SIG-M5 (cell line): ENCODE results near the gene MICAL3.

Experiments used
- DNase-seq: peaks from one replicate; lab custom pipeline; 2025; lab: John Stamatoyannopoulos, UW

Gene MICAL3

GRCh38 chr22:17974087-17974486, 50.3 kb downstream of the MICAL3 start:
- DNase-seq = no peak

DNA sequence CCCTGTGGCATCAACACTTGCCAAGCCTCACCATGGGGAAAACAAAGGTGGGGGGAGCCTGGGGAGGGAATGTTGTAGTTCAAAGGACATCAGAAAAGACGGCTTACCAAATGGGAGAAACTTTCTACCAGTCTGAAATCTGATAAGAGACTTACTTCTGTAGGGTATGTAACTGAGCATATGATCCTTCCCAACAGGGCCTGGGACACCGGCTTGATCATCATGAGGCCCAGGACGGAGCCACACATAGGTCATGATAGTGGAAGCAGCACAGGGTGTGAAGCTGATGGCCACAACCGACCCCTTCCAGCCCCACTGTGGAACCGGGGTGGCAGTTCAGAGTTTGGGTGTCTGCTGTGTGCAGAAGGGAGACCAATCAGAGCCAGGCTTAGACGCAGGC, 51.1 kb downstream of the MICAL3 start:
- no peak for DNase-seq

GRCh38 chr22:17972385-17973191, 51.8 kb downstream of the MICAL3 start:
- no peak for DNase-seq

GRCh38 chr22:17971711-17972110, 52.6 kb downstream of the MICAL3 start:
- DNase-seq = no peak

DNA sequence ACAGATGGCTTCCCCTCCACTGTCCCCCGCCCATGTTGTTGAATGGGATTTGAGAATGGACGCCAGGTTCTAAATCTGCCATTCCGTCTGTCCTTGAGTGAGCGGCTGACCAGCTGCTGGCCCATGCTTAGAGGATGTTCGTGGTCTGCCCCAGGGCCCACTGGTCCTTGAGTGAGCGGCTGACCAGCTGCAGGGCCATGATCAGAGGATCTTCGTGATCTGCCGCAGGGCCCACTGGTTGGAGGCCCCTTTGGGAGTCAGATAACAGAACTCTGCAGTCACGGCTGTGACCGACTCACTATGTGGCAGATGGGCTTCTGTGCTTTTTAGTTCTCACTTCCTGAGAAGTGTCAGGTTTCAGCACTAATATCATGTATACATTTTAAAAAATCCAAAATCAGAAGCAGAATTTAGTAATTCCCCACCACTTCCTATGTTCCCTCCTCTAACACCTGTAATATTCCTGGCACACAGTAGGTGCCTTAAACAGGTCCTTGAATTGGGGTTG, 54.1 kb downstream of the MICAL3 start:
- DNase-seq = no peak

DNA sequence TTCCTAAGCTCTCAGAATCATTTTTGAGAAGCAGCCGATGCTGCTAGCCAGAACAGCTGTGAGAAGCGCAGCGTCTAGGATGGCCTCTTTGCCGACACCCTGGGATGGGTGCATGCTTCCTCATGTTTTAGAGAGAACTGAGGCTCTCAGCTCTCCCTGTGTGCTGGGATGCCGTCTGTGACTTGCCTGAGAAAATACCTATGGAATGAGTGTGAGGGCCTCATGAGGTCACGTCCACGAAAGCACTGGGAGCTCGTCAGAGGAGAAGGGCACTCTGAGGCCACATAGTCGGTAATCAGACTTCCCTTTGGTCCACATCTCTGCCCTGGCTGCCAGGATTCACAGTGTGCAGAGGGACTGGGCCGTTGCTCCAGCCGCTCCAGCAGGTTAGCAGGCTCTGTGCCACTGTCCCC, 54.7 kb downstream of the MICAL3 start:
- no peak for DNase-seq

DNA sequence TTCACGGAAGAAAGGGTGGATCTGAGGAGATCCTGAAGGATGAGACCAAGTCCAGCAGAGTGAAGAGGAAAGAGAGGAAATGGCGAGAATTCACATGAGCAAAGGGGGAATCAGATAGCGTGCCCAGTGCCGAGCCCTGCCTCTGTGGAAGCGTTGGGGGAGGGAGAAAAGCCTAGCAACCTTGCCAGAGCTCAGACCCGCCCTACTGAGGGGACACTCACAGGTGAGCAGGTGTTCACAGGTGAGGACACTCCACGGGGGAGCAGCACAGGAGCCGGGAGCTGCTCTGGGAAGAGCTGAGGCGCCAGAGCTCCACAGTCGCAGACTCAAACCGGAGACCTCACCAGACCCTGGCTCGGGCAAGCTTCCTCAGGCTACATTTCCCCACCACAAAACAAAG, 56.2 kb downstream of the MICAL3 start:
- no peak for DNase-seq

- DNase-seq = no peak
Observed at GRCh38 chr22:17966403-17966717, 58.0 kb downstream of the MICAL3 start.

DNA sequence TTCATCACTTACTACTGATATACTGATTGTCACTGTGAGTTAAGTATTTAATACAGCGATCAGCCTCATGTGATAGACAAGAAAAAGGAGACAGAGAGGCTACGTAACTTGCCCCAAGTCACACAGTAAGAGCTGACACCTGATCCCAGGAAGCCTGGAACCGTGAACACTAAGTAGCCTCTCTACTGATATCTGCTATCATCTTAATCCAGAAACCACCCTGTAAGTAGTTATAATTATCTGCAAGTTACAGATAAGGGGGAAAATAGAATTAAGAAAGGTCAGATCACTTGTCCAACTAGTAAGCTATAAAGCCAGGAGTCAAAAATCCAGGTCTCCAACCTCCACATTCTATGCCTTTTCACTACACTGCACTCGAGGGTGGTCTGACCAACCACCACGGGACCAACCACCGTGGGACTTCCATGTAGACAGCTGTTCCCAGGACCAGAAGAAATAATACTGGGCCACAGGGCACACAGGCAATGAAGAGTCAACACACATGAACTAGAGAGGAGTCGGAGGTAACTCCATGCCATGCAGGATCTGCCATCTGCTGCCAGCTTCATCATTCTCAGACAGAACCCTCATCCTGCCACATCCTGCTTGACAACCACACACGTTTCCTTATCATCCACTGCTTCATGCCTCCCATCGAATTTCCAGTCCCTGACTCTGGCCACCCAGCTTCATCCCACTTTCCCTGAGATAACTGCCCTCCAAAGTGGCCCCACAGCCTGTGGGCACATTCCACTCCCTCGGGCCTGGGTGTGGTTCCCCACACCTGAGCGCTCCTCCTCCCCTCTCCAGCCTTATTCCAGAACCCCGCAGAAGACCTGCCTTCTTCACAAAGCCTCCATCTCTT, 58.6 kb downstream of the MICAL3 start:
- no peak for DNase-seq

DNA sequence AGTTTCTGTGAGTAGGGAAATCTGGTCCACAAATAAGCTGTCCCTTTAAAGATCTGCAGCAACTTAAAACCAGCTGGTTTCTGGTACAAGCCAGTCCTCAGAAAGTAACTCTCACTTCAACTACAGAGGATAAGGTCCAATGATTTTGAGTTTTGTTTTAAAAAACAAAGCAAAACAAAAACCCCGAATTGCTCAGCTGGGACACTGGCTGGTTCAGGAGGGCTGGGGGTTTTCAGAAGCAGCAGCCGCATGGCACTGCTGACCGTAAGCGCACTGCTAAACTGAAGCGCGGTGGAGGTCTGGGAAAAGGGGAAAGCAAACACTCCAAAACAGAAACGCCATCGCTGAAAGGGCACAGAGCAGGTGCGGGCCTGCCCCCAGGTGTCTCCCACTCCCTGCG, 59.7 kb downstream of the MICAL3 start:
- DNase-seq = no peak

DNA sequence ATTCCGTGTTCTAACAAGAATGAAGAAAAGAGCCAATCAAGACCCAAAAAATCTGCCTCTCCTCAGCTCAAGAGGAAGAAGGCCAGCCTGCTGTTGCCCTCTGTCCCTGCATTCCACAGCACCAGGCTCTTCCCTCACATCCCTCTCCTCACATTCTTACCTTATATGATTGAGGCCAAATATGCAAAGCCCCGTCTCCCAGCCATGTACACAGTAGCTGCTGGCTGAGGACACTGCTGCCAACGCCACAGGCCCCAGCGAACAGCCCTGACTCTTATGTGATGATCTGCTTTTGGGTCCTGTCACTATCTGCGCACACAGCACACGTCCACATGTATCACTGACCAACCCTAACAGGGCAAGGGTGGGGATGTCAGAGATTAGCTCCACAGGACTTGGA, 60.2 kb downstream of the MICAL3 start:
- DNase-seq = no peak

GRCh38 chr22:17963015-17963414, 61.3 kb downstream of the MICAL3 start:
- DNase-seq = no peak

- DNase-seq = no peak
Observed at GRCh38 chr22:17962168-17962567, 62.2 kb downstream of the MICAL3 start.

- no peak for DNase-seq
Observed at GRCh38 chr22:17961446-17961729, 63.0 kb downstream of the MICAL3 start.

- no peak for DNase-seq
Observed at GRCh38 chr22:17960695-17961445, 63.5 kb downstream of the MICAL3 start.

DNA sequence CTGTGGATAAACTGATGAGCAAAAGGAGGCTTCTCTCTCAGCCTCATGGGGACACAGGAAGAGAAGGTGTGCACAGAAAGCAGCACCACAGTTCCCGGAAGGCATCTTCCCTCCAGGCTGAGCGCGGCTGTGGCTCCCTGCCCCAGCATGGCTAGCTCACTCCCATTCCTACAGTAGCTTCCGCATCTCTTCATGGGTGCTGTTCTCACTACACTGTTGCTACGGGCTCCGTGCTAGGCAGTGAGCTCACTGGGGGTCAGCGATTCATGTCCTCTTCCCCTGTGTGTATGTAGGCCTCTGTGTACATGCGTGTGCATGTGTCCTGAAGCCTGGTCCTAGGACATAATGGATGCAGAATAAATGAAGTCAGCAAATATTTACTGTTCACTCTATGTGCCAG, 64.3 kb downstream of the MICAL3 start:
- no peak for DNase-seq

GRCh38 chr22:17958166-17958565, 66.2 kb downstream of the MICAL3 start:
- no peak for DNase-seq

DNA sequence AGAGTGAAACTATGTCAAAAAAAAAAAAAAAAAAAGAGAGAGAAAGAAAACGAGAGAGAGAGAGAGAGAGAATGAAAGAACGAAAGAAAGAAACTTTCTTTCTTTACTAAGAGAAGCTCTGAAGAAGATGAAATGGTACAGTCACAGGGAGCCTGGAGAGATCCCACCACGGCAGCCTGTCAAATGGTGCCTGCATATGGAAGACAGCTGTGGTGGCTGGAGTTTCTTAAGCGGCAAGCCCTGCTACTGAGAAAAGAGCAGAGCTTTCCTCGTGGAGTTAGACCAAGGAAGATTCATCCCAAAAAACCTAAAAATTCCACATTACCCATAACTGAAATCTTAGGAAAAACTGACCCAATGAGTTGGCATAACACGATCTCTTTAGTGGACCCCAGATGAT, 66.7 kb downstream of the MICAL3 start:
- DNase-seq = no peak

- DNase-seq = no peak
Observed at GRCh38 chr22:17957204-17957603, 67.2 kb downstream of the MICAL3 start.

GRCh38 chr22:17956630-17957029, 67.7 kb downstream of the MICAL3 start:
- no peak for DNase-seq

DNA sequence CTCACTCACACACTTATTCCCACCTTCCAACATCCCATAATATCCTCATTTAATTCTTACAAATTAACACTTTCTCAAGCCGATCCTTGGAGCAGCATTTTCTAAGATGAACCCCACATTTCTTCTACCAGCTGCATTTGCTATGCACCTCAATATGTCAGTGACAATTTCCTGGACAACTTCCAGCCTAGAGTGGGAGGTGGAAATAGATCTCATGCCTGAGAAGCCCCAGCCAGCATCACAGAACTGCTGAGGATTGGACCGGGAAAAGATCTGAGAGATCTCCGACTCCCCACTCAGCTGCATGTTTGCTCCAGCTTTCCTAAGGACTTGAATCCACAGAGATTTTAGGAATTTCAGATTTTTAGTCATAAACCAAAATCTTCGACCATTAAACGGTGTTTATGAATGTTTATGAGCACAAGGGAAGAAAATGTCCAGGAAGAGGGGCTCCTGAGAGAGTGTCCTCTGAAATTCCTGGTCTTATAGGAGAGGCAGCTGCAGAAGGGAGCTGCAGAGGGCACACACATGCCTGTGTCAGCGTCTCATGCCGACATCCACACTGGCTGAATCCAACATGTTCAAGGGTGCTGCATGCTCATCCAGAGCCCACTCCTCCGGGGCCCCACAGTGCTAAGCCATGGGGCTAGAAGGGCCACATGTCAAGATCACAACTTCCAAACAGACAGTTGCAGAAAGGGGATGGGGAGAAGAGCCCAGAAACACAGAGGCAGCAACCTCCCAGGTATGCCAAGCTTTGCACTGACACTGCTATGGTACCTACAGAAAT, 68.6 kb downstream of the MICAL3 start:
- no peak for DNase-seq
